Activated naive CD8-positive, alpha-beta T cell treated with anti-CD3 and anti-CD28 coated beads, Interleukin-2, amount 10 ng/mL, durations not matched to agents 7 days and 5 days (primary cell): ENCODE data around the gene CPN2. TPM values are rescaled to one million over a fixed set of nuclear protein-coding genes. Genes with fewer than 3 reads are reported as not detected.
A peak's percentile ranks its signal among the peaks of the same experiment; 100 is the strongest.

ENCODE experiments used
- ATAC-seq: fragments of 150-1000 bp; cut with Tn5 transposase; one replicate; pipeline ENCODE4 v1.10.0; 2021; ENCODE audit warnings: low read depth, moderate library complexity
- POLR2A ChIA-PET: fragments of 350-600 bp; sonication (Branson Sonifier 250); formaldehyde crosslinking; loops from one replicate; lab custom pipeline; 2021; ENCODE audit warnings: antibody characterized with exemption; lab: Charles Lee
- DNase-seq: peaks from one replicate; pipeline ENCODE4 v3.0.0; 2021
- H3K27ac Mint-ChIP-seq: one replicate; pipeline ENCODE4 v1.8.0; 2022; ENCODE audit warnings: mild to moderate bottlenecking, mixed read lengths
- H3K27me3 Mint-ChIP-seq: one replicate; pipeline ENCODE4 v1.8.0; 2022; ENCODE audit warnings: mild to moderate bottlenecking, moderate library complexity, mixed read lengths
- H3K36me3 Mint-ChIP-seq: one replicate; pipeline ENCODE4 v1.8.0; 2021; ENCODE audit warnings: mild to moderate bottlenecking, mixed read lengths
- H3K4me1 Mint-ChIP-seq: one replicate; pipeline ENCODE4 v1.8.0; 2021; ENCODE audit warnings: mixed read lengths
- H3K4me3 Mint-ChIP-seq: one replicate; pipeline ENCODE4 v1.8.0; 2022; ENCODE audit warnings: mild to moderate bottlenecking, moderate library complexity, mixed read lengths
- H3K9me3 Mint-ChIP-seq: one replicate; pipeline ENCODE4 v1.8.0; 2021; ENCODE audit warnings: mixed read lengths
- total RNA-seq, 2 experiments: library from RNA; stranded (reverse); gene quantifications; one replicate each; pipeline ENCODE4 v1.2.3, GENCODE V29; 2021

CPN2 gene
- not detected for total RNA-seq

- Mint-ChIP-seq H3K4me3 (no peak within 1 kb of the TSS), H3K27ac (no peak within 1 kb of the TSS), H3K27me3 (no peaks in the 10 kb centered on the region), H3K4me1 (peaks cover 2% of the 10 kb centered on the region), H3K36me3 (no peaks in the 10 kb centered on the region), H3K9me3 (no peaks in the 10 kb centered on the region)
- no peak for ATAC-seq
- no peak for DNase-seq
- POLR2A ChIA-PET, result no interaction called here
Observed at GRCh38 chr3:194351080-194351672, at the start of gene CPN2. CPN2 (minus strand) TSS chr3:194351328; CDS start chr3:194342702, 8,626 bp downstream.

- ATAC-seq (no peak), DNase-seq (no peak)
- peaks cover 40% of the 10 kb centered on the region for H3K4me1 Mint-ChIP-seq
- peak overlapping the region; percentile 51 for H3K27ac Mint-ChIP-seq
- H3K4me3 Mint-ChIP-seq, result peak overlapping the region; percentile 8
- no peaks in the 10 kb centered on the region for H3K9me3 Mint-ChIP-seq
- H3K36me3 Mint-ChIP-seq, result no peaks in the 10 kb centered on the region
- POLR2A ChIA-PET, result no interaction called here
- H3K27me3 Mint-ChIP-seq, result peaks cover 2% of the 10 kb centered on the region
Observed at GRCh38 chr3:194399874-194400411, 48.8 kb upstream of the CPN2 start.

GRCh38 chr3:194399166-194399565 lies 48.0 kb upstream of the CPN2 start, which contains the start of gene GP5:
GP5 (minus strand) TSS chr3:194399266; CDS start chr3:194398282, 984 bp downstream.
- POLR2A ChIA-PET, result interaction anchor here (0.7 kb wide), 1 partner anchor 65 kb away, joined by 4 read pairs; no protein-coding TSS in a partner anchor
- DNase-seq, result no peak
- Mint-ChIP-seq H3K4me1 (peaks cover 38% of the 10 kb centered on the region), H3K9me3 (no peaks in the 10 kb centered on the region), H3K27ac (peak within 1 kb of the TSS; percentile 77), H3K4me3 (peak within 1 kb of the TSS; percentile 84), H3K27me3 (peaks cover 6% of the 10 kb centered on the region), H3K36me3 (no peaks in the 10 kb centered on the region)
- ATAC-seq, result no peak

GRCh38 chr3:194397757-194398312 lies 46.7 kb upstream of the CPN2 start:
- Mint-ChIP-seq H3K9me3 (no peaks in the 10 kb centered on the region), H3K4me1 (peaks cover 38% of the 10 kb centered on the region)
- ATAC-seq, result peak; percentile 63

GRCh38 chr3:194396859-194397756 lies 46.0 kb upstream of the CPN2 start:
- peak; percentile 49 for ATAC-seq
- no peaks in the 10 kb centered on the region for H3K9me3 Mint-ChIP-seq
- H3K27me3 Mint-ChIP-seq, result peaks cover 6% of the 10 kb centered on the region
- H3K4me1 Mint-ChIP-seq, result peaks cover 38% of the 10 kb centered on the region
- H3K36me3 Mint-ChIP-seq, result no peaks in the 10 kb centered on the region
- POLR2A ChIA-PET, result interaction anchor here (0.5 to 1.2 kb wide), 3 partner anchors 51 to 74 kb away, joined by 3 to 4 read pairs (median 3); no protein-coding TSS in a partner anchor
- H3K4me3 Mint-ChIP-seq, result peak overlapping the region; percentile 84
- H3K27ac Mint-ChIP-seq, result peak overlapping the region; percentile 77
- DNase-seq, result peak; percentile 69

More at GRCh38 chr3:194397757-194398312, 46.7 kb upstream of the CPN2 start:
- H3K36me3 Mint-ChIP-seq, result no peaks in the 10 kb centered on the region
- peaks cover 6% of the 10 kb centered on the region for H3K27me3 Mint-ChIP-seq
- DNase-seq, result peak; percentile 71
- H3K4me3 Mint-ChIP-seq, result peak overlapping the region; percentile 84
- H3K27ac Mint-ChIP-seq, result peak overlapping the region; percentile 77
- POLR2A ChIA-PET, result no interaction called here

- DNase-seq, result no peak
- H3K27me3 Mint-ChIP-seq, result peaks cover 6% of the 10 kb centered on the region
- ATAC-seq, result no peak
Observed at GRCh38 chr3:194396539-194396858, 45.4 kb upstream of the CPN2 start.

GRCh38 chr3:194395778-194396538 lies 44.8 kb upstream of the CPN2 start:
- Mint-ChIP-seq H3K27ac (peak overlapping the region; percentile 80), H3K9me3 (peaks cover 3% of the 10 kb centered on the region), H3K4me3 (peak overlapping the region; percentile 60), H3K27me3 (peaks cover 6% of the 10 kb centered on the region), H3K36me3 (no peaks in the 10 kb centered on the region), H3K4me1 (peaks cover 38% of the 10 kb centered on the region)
- peak; percentile 53 for DNase-seq
- peak; percentile 55 for ATAC-seq
- POLR2A ChIA-PET, result interaction anchor here (0.7 to 1.2 kb wide), 3 partner anchors 50 to 79 kb away, joined by 3 read pairs; no protein-coding TSS in a partner anchor

More at GRCh38 chr3:194396539-194396858, 45.4 kb upstream of the CPN2 start:
- Mint-ChIP-seq H3K4me1 (peaks cover 38% of the 10 kb centered on the region), H3K36me3 (no peaks in the 10 kb centered on the region), H3K4me3 (peak overlapping the region; percentile 60), H3K9me3 (no peaks in the 10 kb centered on the region), H3K27ac (peak overlapping the region; percentile 80)
- POLR2A ChIA-PET, result interaction anchor here (0.7 to 1.2 kb wide), 3 partner anchors 50 to 79 kb away, joined by 3 read pairs; no protein-coding TSS in a partner anchor

GRCh38 chr3:194395212-194395611 lies 44.1 kb upstream of the CPN2 start:
- DNase-seq (no peak), ATAC-seq (no peak)
- peaks cover 14% of the 10 kb centered on the region for H3K27me3 Mint-ChIP-seq
- POLR2A ChIA-PET, result no interaction called here
- peaks cover 8% of the 10 kb centered on the region for H3K9me3 Mint-ChIP-seq
- H3K36me3 Mint-ChIP-seq, result no peaks in the 10 kb centered on the region
- H3K4me3 Mint-ChIP-seq, result no peak overlapping the region
- H3K4me1 Mint-ChIP-seq, result peaks cover 38% of the 10 kb centered on the region
- H3K27ac Mint-ChIP-seq, result no peak overlapping the region

- ATAC-seq, result no peak
- Mint-ChIP-seq H3K36me3 (no peaks in the 10 kb centered on the region), H3K4me3 (no peak overlapping the region), H3K27me3 (peaks cover 16% of the 10 kb centered on the region), H3K4me1 (peaks cover 17% of the 10 kb centered on the region), H3K9me3 (peaks cover 14% of the 10 kb centered on the region), H3K27ac (no peak overlapping the region)
- DNase-seq, result no peak
- POLR2A ChIA-PET, result no interaction called here
Observed at GRCh38 chr3:194392576-194392975, 41.4 kb upstream of the CPN2 start.

GRCh38 chr3:194390835-194391234 lies 39.7 kb upstream of the CPN2 start:
- peaks cover 14% of the 10 kb centered on the region for H3K9me3 Mint-ChIP-seq
- POLR2A ChIA-PET, result no interaction called here
- H3K36me3 Mint-ChIP-seq, result no peaks in the 10 kb centered on the region
- H3K27me3 Mint-ChIP-seq, result peaks cover 16% of the 10 kb centered on the region
- no peak overlapping the region for H3K4me3 Mint-ChIP-seq
- no peak for DNase-seq
- peaks cover 6% of the 10 kb centered on the region for H3K4me1 Mint-ChIP-seq
- no peak overlapping the region for H3K27ac Mint-ChIP-seq
- ATAC-seq, result no peak

- H3K4me1 Mint-ChIP-seq, result no peaks in the 10 kb centered on the region
- ATAC-seq (no peak), DNase-seq (no peak)
- H3K4me3 Mint-ChIP-seq, result no peak overlapping the region
- POLR2A ChIA-PET, result no interaction called here
- peaks cover 14% of the 10 kb centered on the region for H3K9me3 Mint-ChIP-seq
- no peaks in the 10 kb centered on the region for H3K36me3 Mint-ChIP-seq
- peaks cover 12% of the 10 kb centered on the region for H3K27me3 Mint-ChIP-seq
- no peak overlapping the region for H3K27ac Mint-ChIP-seq
Observed at GRCh38 chr3:194389269-194389668, 38.1 kb upstream of the CPN2 start.

- ATAC-seq (no peak), DNase-seq (no peak)
- Mint-ChIP-seq H3K27me3 (peaks cover 12% of the 10 kb centered on the region), H3K27ac (no peak overlapping the region), H3K36me3 (no peaks in the 10 kb centered on the region), H3K9me3 (peaks cover 14% of the 10 kb centered on the region), H3K4me1 (no peaks in the 10 kb centered on the region), H3K4me3 (no peak overlapping the region)
- POLR2A ChIA-PET, result no interaction called here
Observed at GRCh38 chr3:194387926-194388418, 36.8 kb upstream of the CPN2 start.
